H9 (cell line): ENCODE measurements around the gene HMMR. TPM values are rescaled to one million over a fixed set of nuclear protein-coding genes. Genes with fewer than 3 reads are reported as not detected.

Experiments used
- DNase-seq: peaks from one replicate; pipeline ENCODE4 v3.0.0-alpha.2; 2017
- H2AFZ ChIP-seq: one replicate; pipeline ENCODE4 v1.6.1; 2013; ENCODE audit warnings: mild to moderate bottlenecking, low read length, control low read depth, moderate library complexity
- H2AK5ac ChIP-seq: 2 replicates; pipeline ENCODE4 v1.6.1; 2013; ENCODE audit warnings: low read length, control low read depth, mixed read lengths; ENCODE audit not compliant: insufficient read length
- H2BK120ac ChIP-seq: one replicate; pipeline ENCODE4 v1.6.1; 2013; ENCODE audit warnings: low read depth, mild to moderate bottlenecking, low read length, control low read depth, inconsistent platforms; ENCODE audit not compliant: poor library complexity, severe bottlenecking
- H2BK12ac ChIP-seq: 2 replicates; pipeline ENCODE4 v1.6.1; 2013; ENCODE audit warnings: low read length, control low read depth, mixed read lengths, low read depth; ENCODE audit not compliant: insufficient read length
- H2BK15ac ChIP-seq: 2 replicates; pipeline ENCODE4 v1.6.1; 2013; ENCODE audit warnings: low read depth, low read length, control low read depth
- H2BK20ac ChIP-seq: one replicate; pipeline ENCODE4 v1.6.1; 2013; ENCODE audit warnings: low read depth, mild to moderate bottlenecking, low read length, control low read depth, inconsistent platforms; ENCODE audit not compliant: poor library complexity, severe bottlenecking
- H2BK5ac ChIP-seq: 2 replicates; pipeline ENCODE4 v1.6.1; 2013; ENCODE audit warnings: low read length, control low read depth, mixed read lengths; ENCODE audit not compliant: insufficient read length
- H3K14ac ChIP-seq: 2 replicates; pipeline ENCODE4 v1.6.1; 2013; ENCODE audit warnings: low read length, control low read depth; ENCODE audit not compliant: insufficient read depth
- H3K18ac ChIP-seq: 2 replicates; pipeline ENCODE4 v1.6.1; 2013; ENCODE audit warnings: low read depth, mild to moderate bottlenecking, mixed read lengths, low read length, control low read depth; ENCODE audit not compliant: insufficient read length
- H3K23ac ChIP-seq: 2 replicates; pipeline ENCODE4 v1.6.1; 2013; ENCODE audit warnings: low read length, control low read depth, mixed read lengths, low read depth; ENCODE audit not compliant: insufficient read length
- H3K23me2 ChIP-seq: 2 replicates; pipeline ENCODE4 v1.6.1; 2013; ENCODE audit warnings: low read depth, mild to moderate bottlenecking, mixed read lengths, low read length, control low read depth; ENCODE audit not compliant: insufficient read length, poor library complexity, severe bottlenecking
- H3K27ac ChIP-seq: 2 replicates; pipeline ENCODE4 v1.5.1; 2013; ENCODE audit warnings: low read length, control low read depth, mixed read lengths, low read depth; ENCODE audit not compliant: insufficient read length
- H3K27me3 ChIP-seq: 2 replicates; pipeline ENCODE4 v1.6.1; 2013; ENCODE audit warnings: low read length, control low read depth, inconsistent platforms; ENCODE audit not compliant: insufficient read depth
- H3K4ac ChIP-seq: 2 replicates; pipeline ENCODE4 v1.6.1; 2013; ENCODE audit warnings: low read depth, mild to moderate bottlenecking, control low read depth, inconsistent platforms, low read length, moderate library complexity
- H3K4me1 ChIP-seq: 2 replicates; pipeline ENCODE4 v1.6.1; 2013; ENCODE audit warnings: low read length, control low read depth, inconsistent platforms; ENCODE audit not compliant: insufficient read depth
- H3K4me2 ChIP-seq: 2 replicates; pipeline ENCODE4 v1.6.1; 2013; ENCODE audit warnings: low read length, control low read depth, mixed read lengths; ENCODE audit not compliant: insufficient read length, insufficient read depth
- H3K56ac ChIP-seq: 2 replicates; pipeline ENCODE4 v1.6.1; 2013; ENCODE audit warnings: low read depth, mild to moderate bottlenecking, mixed read lengths, low read length, control low read depth; ENCODE audit not compliant: insufficient read length
- H3K79me1 ChIP-seq: 2 replicates; pipeline ENCODE4 v1.6.1; 2013; ENCODE audit warnings: low read depth, mild to moderate bottlenecking, moderate library complexity, low read length, control low read depth, inconsistent platforms; ENCODE audit not compliant: insufficient read depth, poor library complexity, severe bottlenecking
- H3K79me2 ChIP-seq: 2 replicates; pipeline ENCODE4 v1.6.1; 2013; ENCODE audit warnings: low read length, control low read depth, inconsistent platforms; ENCODE audit not compliant: insufficient read depth
- H3K9ac ChIP-seq: 2 replicates; pipeline ENCODE4 v1.6.1; 2013; ENCODE audit warnings: low read length, control low read depth, mixed read lengths; ENCODE audit not compliant: insufficient read length; ENCODE audit errors: extremely low read depth
- H3K9me3 ChIP-seq: one replicate; pipeline ENCODE4 v1.6.1; 2013; ENCODE audit warnings: low read depth, low read length, inconsistent platforms; ENCODE audit not compliant: control insufficient read depth
- H3T11ph ChIP-seq: one replicate; pipeline ENCODE4 v1.6.1; 2013; ENCODE audit warnings: mild to moderate bottlenecking, low read length, control low read depth, inconsistent platforms
- H4K20me1 ChIP-seq: one replicate; pipeline ENCODE4 v1.6.1; 2013; ENCODE audit not compliant: control insufficient read depth, insufficient read length, insufficient read depth
- H4K5ac ChIP-seq: 2 replicates; pipeline ENCODE4 v1.6.1; 2013; ENCODE audit warnings: low read depth, mild to moderate bottlenecking, mixed read lengths, low read length, control low read depth; ENCODE audit not compliant: insufficient read length
- H4K8ac ChIP-seq: replicated peaks from 2 replicates; pipeline ENCODE4 v1.6.1; 2013; ENCODE audit warnings: low read length, control low read depth, mixed read lengths, low read depth; ENCODE audit not compliant: insufficient read length
- H4K91ac ChIP-seq: 2 replicates; pipeline ENCODE4 v1.6.1; 2013; ENCODE audit warnings: low read depth, mild to moderate bottlenecking, moderate library complexity, mixed read lengths, low read length, control low read depth; ENCODE audit not compliant: insufficient read length
- H3K27ac Mint-ChIP-seq, 3 experiments: 2 replicates in 2 of 3; 3 replicates in 1 of 3; pipeline ENCODE4 v1.8.0; 2020 to 2021; ENCODE audit warnings: mixed read lengths in 3 of 3, mild to moderate bottlenecking in 1 of 3, moderate library complexity in 1 of 3
- H3K27me3 Mint-ChIP-seq: 2 replicates; pipeline ENCODE4 v1.8.0; 2021; ENCODE audit warnings: low read depth, mild to moderate bottlenecking, moderate library complexity, mixed read lengths
- H3K36me3 Mint-ChIP-seq, 3 experiments: 2 replicates in 2 of 3; 3 replicates in 1 of 3; pipeline ENCODE4 v1.8.0; 2020 to 2021; ENCODE audit warnings: low read depth in 3 of 3, mixed read lengths in 3 of 3; ENCODE audit not compliant: insufficient read depth in 1 of 3
- H3K4me1 Mint-ChIP-seq, 2 experiments: 2 replicates each; pipeline ENCODE4 v1.8.0; 2020; ENCODE audit warnings: mixed read lengths in 2 of 2
- H3K4me3 Mint-ChIP-seq, 2 experiments: 2 replicates in 1 of 2; 3 replicates in 1 of 2; pipeline ENCODE4 v1.8.0; 2020 to 2021; ENCODE audit warnings: mild to moderate bottlenecking in 2 of 2, mixed read lengths in 2 of 2, moderate library complexity in 1 of 2
- H3K9me3 Mint-ChIP-seq, 2 experiments: 2 replicates in 1 of 2; 3 replicates in 1 of 2; pipeline ENCODE4 v1.8.0; 2020; ENCODE audit warnings: mild to moderate bottlenecking in 2 of 2, mixed read lengths in 2 of 2, moderate library complexity in 1 of 2
- WGBS: extraction: QIAGEN DNeasy Blood & Tissue Kit; methylation state at CpG from one replicate; pipeline ENCODE4 v1.1.7; 2013; ENCODE audit warnings: missing lambda C conversion rate, low lambda C conversion rate, mixed read lengths; ENCODE audit not compliant: insufficient read length; ENCODE audit errors: extremely low coverage; 5-methylcytosine and 5-hydroxymethylcytosine counted together
- total RNA-seq: library from RNA; stranded (reverse); gene quantifications from 2 replicates; pipeline ENCODE4 v1.2.1, GENCODE V29; 2021
- TF ChIP-seq, protein P1 (sequence below): fragments of 200-600 bp; sonication (generic); conservative IDR thresholded peaks from 3 replicates; pipeline ENCODE4 v1.8.0; 2021; ENCODE audit warnings: antibody characterized with exemption, mild to moderate bottlenecking

HMMR gene
- total RNA-seq, 1 experiment from 2014 or later = 36.2 TPM

DNA sequence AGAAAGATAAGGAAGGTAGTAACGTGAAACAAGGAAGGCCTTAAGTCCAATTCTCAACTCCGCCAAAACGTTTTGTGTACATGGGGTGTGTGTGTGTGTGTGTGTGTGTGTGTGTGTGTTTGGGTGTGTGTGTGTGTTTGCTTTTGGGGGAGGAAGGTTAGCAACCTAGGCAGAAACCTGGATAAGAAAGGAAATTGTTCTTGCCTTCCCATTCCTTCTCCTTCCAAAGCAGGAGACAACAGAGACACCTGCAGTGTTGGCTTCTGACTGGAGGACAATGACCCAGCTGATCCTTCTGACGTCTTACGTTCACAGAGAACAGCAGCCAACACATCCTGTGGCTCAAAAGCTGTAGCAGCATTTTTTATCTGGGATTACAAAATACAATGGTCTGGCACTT lies 27.2 kb upstream of the HMMR start:
- no peaks in the 10 kb centered on the region for H3K79me1 ChIP-seq
- H3K9me3 ChIP-seq = no peaks in the 10 kb centered on the region
- H3K18ac ChIP-seq = no peak overlapping the region
- no peak overlapping the region for H2BK5ac ChIP-seq
- H4K8ac ChIP-seq = no peak overlapping the region
- H2BK20ac ChIP-seq = no peak overlapping the region
- H3K4me1 ChIP-seq = 0 out of 2 replicates have a peak, but pooled peaks cover 3% of the 10 kb centered on the region
- H3K27me3 ChIP-seq = no peaks in the 10 kb centered on the region
- no peaks in the 10 kb centered on the region for H4K20me1 ChIP-seq
- Mint-ChIP-seq H3K4me1 (peaks cover 23 to 31% of the 10 kb centered on the region in 2 experiments), H3K27ac (peak overlapping the region in 1 of 3 experiments; percentile 16; a peak in 2 of 7 replicates), H3K9me3 (no peaks in the 10 kb centered on the region), H3K36me3 (peaks cover 4% of the 10 kb centered on the region in 3 experiments; a peak in 6 of 7 replicates), H3K4me3 (no peak overlapping the region), H3K27me3 (no peaks in the 10 kb centered on the region)
- H3K79me2 ChIP-seq = peaks cover 2% of the 10 kb centered on the region; the same call in 1 of the 2 replicates
- H4K91ac ChIP-seq = no peak overlapping the region
- no peak overlapping the region for H3T11ph ChIP-seq
- no CpG with 5 or more reads among the region's 5 CpGs for WGBS
- H3K23ac ChIP-seq = no peak overlapping the region
- H2AK5ac ChIP-seq = no peak overlapping the region
- H3K56ac ChIP-seq = no peak overlapping the region
- no peak for DNase-seq
- peaks cover 4% of the 10 kb centered on the region for H3K23me2 ChIP-seq
- no peak overlapping the region for H4K5ac ChIP-seq
- no peak overlapping the region for H3K14ac ChIP-seq
- H3K27ac ChIP-seq = no peak overlapping the region
- H3K4me2 ChIP-seq = no peak overlapping the region
- no peak overlapping the region for H3K9ac ChIP-seq
- TF ChIP-seq, protein P1, sequence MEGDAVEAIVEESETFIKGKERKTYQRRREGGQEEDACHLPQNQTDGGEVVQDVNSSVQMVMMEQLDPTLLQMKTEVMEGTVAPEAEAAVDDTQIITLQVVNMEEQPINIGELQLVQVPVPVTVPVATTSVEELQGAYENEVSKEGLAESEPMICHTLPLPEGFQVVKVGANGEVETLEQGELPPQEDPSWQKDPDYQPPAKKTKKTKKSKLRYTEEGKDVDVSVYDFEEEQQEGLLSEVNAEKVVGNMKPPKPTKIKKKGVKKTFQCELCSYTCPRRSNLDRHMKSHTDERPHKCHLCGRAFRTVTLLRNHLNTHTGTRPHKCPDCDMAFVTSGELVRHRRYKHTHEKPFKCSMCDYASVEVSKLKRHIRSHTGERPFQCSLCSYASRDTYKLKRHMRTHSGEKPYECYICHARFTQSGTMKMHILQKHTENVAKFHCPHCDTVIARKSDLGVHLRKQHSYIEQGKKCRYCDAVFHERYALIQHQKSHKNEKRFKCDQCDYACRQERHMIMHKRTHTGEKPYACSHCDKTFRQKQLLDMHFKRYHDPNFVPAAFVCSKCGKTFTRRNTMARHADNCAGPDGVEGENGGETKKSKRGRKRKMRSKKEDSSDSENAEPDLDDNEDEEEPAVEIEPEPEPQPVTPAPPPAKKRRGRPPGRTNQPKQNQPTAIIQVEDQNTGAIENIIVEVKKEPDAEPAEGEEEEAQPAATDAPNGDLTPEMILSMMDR = no peak
- H2BK120ac ChIP-seq = no peak overlapping the region
- no peak overlapping the region for H2BK12ac ChIP-seq
- H2AFZ ChIP-seq = no peak overlapping the region
- H2BK15ac ChIP-seq = no peak overlapping the region
- no peak overlapping the region for H3K4ac ChIP-seq
